ENCODE results near the gene NECAP2.
"Not testable (repeated sequence)": the region's sequence is repeated elsewhere in the genome, so short reads cannot be mapped to it uniquely, and the experiment has no call there.

NECAP2 gene

DNA sequence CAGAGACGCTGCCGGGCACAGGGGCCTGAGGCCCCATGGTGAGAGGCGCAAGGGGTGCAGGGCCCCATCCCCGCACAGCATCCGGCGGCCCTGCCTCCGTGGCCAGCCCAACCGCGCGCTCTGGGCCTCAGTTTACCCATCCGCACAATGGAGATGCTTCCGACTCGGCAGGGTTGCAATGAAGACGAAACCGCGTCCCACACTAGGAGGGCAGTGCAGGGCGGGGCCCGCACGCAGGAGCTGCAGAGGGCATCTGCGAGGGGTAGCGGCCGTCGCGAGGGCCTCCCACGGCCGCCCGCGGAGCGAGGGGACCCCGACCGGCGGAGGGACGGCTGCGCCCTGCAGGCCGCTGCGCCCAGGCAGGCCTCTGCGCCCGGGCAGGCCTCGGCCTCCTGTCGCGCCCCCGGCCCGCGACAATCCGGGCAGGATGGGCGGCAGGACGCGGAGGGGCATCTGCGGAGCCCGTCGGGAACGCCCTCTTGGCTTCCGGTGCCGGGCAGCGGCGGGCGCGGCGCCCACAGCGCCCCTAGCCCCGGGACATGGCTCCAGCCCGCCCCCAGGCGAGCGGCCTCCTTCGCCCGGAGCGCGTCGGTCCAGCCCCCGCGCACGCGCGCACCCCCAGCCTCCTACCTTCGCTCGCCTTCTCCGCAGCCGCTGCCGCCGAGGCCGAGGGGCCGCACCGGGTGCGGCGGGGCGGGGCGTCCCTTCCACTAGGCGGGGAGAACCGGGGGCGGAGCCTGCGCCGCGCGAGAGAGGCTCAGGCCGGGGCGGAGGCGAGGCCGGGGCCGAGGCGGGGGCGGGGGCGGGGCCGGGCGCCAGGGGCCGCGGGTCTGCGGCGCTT, 58.3 kb downstream of the NECAP2 start:
- DNase-seq (ENCODE audit: low read depth) = peak; percentile 84

GRCh38 chr1:16500466-16500865, 59.9 kb downstream of the NECAP2 start:
- DNase-seq (ENCODE audit: low read depth) = not testable (repeated sequence)

GRCh38 chr1:16500975-16501374, 60.5 kb downstream of the NECAP2 start:
- not testable (repeated sequence) for DNase-seq (ENCODE audit: low read depth)

DNA sequence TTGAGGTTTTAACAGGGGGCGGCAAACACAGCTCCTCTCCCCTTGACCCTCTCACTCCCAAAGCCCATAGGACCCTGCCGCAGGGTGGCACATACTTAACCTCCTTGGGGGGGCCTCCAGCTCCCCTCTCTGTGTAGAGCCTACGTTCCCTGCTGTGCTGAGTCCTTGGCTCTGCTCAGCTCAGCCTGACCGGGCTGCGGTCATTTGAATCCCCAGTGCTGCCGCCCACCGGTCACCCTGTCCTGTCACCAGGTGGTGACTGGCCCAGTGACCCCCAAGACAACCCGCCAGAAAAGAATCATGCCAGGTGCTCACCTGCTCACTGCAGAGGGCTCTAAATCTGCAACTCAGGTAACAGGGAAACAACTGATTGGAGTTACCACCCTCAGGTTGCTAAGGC, 60.9 kb downstream of the NECAP2 start:
- DNase-seq (ENCODE audit: low read depth) = not testable (repeated sequence)

DNA sequence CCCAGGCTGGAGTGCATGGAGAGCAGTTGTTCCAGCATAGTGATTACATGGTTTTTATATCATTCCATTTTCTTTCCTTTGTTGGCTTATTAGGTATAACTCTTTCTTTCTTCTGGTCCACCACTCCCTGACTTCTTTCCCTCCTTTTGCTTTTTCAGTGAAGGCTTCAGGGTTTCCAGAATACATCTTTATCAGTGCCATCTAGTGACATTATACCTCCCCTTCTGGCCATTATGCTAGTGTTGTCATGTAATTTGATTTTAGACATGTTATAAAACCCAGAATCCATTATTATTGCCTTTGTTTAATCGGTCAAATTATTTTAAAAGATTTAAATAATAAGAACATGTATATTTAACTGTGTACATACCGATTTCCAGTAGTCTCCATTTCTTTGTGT, 63.0 kb downstream of the NECAP2 start:
- no peak for DNase-seq (ENCODE audit: low read depth)

GRCh38 chr1:16505870-16506269, 65.3 kb downstream of the NECAP2 start:
- not testable (repeated sequence) for DNase-seq (ENCODE audit: low read depth)

DNA sequence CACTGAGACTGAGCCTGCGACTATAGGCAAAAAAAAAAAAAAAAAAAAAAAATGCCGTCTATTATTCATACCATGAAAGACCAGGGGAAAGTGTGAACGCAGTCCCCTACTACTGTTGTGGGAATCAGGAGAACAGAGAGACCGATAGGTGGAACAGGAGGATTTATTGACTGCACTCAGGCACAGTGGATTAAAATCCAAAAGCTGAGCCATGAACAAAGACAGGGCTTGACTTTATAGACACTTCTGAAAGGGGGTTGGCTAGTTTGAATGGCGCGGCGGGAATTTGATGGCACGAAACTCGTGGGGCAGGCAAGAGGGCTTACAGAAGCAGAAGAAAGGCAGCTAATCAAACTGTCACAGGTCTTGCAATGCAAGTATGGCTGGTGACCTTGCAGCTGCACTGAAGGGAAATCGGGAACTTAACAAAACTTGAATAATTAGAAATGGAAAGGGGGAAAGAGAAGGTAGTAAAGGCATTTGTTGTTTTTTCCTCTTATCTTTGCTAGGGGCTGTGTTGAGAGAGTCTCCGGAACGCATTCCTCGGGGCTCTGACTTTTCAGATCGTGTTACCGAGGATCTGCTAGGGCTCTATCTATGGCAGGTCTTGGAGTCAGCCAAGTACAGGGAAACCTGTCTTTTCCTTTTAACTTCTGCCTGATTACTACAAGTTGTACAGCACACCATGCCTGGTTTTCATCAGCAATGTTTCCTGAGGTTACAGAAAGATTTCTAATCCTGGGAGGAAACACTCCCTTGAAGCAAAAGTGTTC, 66.0 kb downstream of the NECAP2 start:
- DNase-seq (ENCODE audit: low read depth) = not testable (repeated sequence)

- peak; percentile 45 for DNase-seq (ENCODE audit: low read depth)
Observed at GRCh38 chr1:16508861-16509445, 68.4 kb downstream of the NECAP2 start.
